Measurements from ENCODE around the gene TCF3. TPM values are rescaled to one million over a fixed set of nuclear protein-coding genes. Genes with fewer than 3 reads are reported as not detected.

Gene TCF3
- total and polyA plus RNA-seq, 4 donors, result 5.2 to 119 (median 12.8) TPM

DNA sequence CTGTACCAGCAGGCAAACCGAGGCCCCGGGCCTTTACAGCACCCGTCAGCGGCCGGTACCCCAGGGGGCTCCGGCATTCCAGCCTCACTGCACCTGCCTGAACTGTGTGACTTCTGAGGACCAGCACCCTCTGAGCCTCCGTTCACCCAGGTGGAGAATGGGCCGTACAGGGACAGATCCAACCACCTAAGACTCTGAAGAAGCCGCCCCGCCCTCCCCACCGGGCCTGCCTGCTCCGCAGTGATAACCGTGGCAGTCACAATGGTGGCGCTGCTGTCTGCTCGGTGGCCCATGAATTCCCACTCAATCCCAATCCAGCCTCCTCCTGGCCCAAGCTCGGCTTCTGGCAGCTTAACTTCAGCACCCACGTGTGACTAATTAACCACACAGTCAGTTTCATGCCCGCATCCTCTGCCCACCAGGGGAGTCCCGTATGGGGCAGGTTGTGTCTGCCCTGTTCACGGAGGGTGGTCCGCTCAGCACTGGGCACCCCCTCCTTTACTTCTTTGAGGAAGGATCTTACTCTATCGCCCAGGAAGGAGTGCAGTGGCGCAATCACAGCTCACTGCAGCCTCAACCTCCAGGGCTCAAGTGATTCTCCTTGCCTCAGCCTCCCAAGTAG, 3.4 kb downstream of the TCF3 start (continued):
- TF ChIP-seq YY1 (IDR thresholded peaks at IDR 0.05) (no peak), NR2F2 (IDR thresholded peaks at IDR 0.05) (no peak), SP1 (IDR thresholded peaks at IDR 0.05) (no peak)

DNA sequence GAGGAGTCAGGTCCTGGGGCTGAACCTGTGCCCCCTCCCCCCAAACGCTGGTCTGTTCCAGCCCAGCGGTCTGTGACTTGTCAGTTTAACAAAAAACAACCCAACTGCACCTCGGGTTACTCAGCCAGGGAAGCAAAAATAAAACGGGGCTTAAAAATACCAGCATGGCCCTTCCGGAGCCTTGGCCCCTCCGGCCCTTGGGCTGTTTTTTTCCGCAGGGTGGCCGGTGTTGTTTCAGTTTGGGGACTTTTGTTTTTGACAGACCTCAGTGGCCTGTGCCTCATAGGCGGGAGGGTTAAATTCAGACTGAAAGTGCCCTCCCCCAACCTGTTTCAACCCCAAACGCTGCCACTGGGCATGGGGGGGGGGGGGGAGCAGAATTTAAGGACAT, 4.0 kb downstream of the TCF3 start:
- 88% methylated on average over 10 of the region's 10 CpGs for WGBS
- H3K4me3 ChIP-seq (ENCODE audit: low read depth in 1 of 3, low read length in 3 of 3), result no peak overlapping the region
- DNase-seq (ENCODE audit: low spot score), result no peak

DNA sequence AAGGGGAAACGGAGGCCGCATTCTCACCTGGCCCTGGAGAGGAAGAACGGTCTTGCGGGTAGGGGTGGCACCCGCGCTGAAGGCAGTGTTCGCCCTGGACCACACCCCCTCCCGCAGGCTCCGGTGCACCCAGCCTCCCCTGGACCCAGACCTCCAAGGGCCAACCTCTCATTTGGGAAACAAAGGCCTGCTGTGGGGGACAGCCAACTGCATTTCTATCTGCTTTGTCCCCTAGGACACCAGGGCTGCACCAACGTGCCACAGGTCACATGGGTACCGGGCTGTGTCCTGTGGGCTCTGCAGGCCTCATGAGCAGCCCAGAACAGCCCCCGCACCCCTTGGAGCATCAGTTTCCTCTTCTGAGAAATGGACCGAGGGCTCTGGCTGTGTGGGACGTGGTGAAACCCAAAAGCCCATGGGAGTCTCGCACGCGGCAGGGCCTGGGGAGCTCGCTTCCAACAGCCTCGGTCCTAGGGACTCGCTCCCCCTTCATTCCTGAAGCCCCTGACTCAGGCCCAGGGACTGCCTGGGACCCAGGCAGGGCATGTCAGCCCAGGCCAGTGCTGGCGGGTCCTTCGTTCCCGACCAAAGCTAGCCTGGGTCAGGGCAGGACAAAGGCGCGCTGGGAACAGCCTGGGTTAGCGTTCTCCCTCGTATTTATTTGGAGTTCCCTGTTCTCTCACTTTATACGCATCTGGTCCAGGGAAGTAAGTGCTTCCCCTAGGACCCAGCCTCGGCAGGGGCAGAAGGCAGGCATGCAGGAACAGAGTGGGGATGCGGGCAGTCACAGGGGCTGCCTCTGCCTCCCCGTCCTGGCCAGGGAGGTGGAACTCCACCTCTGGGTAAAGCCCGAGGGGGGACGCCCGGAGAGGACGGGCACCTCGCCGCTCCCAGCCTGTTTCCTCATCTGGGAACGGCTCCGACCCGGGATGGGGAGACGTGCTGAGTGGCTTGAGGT, 4.6 kb downstream of the TCF3 start:
- Histone ChIP-seq H3K4me1 (ENCODE audit: control insufficient read depth in 4 of 4, insufficient read depth in 4 of 4, low read length in 3 of 4) (peaks cover 0 to 8% (median 4%) of the 10 kb centered on the region in 4 donors), H3K4me3 (ENCODE audit: low read depth in 1 of 3, low read length in 3 of 3) (no peak overlapping the region), H3K36me3 (ENCODE audit: control insufficient read depth in 4 of 4, insufficient read depth in 3 of 4, low read depth in 1 of 4, low read length in 3 of 4) (peaks cover 0 to 6% (median 2%) of the 10 kb centered on the region in 4 donors), H3K9me3 (ENCODE audit: control insufficient read depth in 4 of 4, low read length in 3 of 4) (no peaks in the 10 kb centered on the region), H3K27ac (ENCODE audit: low read depth in 1 of 2, low read length in 2 of 2) (no peak overlapping the region), H3K9ac (ENCODE audit: low read depth in 1 of 2, low read length in 2 of 2) (no peak overlapping the region), H3K27me3 (ENCODE audit: control insufficient read depth in 4 of 4, insufficient read depth in 4 of 4, low read length in 3 of 4) (no peaks in the 10 kb centered on the region)
- no peak for DNase-seq (ENCODE audit: low spot score)
- WGBS, result 94% methylated on average over 41 of the region's 41 CpGs
- no peak for TF ChIP-seq EGR1 (IDR thresholded peaks at IDR 0.05; ENCODE audit: low read depth in 2 of 2)

More for the DNA sequence above, 4.0 kb downstream of the TCF3 start:
- Histone ChIP-seq H3K4me1 (ENCODE audit: control insufficient read depth in 4 of 4, insufficient read depth in 4 of 4, low read length in 3 of 4) (peaks cover under 1 to 8% (median 4%) of the 10 kb centered on the region in 4 donors), H3K9ac (ENCODE audit: low read depth in 1 of 2, low read length in 2 of 2) (no peak overlapping the region), H3K27me3 (ENCODE audit: control insufficient read depth in 4 of 4, insufficient read depth in 4 of 4, low read length in 3 of 4) (no peaks in the 10 kb centered on the region), H3K27ac (ENCODE audit: low read depth in 1 of 2, low read length in 2 of 2) (no peak overlapping the region), H3K36me3 (ENCODE audit: control insufficient read depth in 4 of 4, insufficient read depth in 3 of 4, low read depth in 1 of 4, low read length in 3 of 4) (peaks cover 0 to 6% (median 2%) of the 10 kb centered on the region in 4 donors), H3K9me3 (ENCODE audit: control insufficient read depth in 4 of 4, low read length in 3 of 4) (no peaks in the 10 kb centered on the region)
- TF ChIP-seq SP1 (IDR thresholded peaks at IDR 0.05), result no peak

DNA sequence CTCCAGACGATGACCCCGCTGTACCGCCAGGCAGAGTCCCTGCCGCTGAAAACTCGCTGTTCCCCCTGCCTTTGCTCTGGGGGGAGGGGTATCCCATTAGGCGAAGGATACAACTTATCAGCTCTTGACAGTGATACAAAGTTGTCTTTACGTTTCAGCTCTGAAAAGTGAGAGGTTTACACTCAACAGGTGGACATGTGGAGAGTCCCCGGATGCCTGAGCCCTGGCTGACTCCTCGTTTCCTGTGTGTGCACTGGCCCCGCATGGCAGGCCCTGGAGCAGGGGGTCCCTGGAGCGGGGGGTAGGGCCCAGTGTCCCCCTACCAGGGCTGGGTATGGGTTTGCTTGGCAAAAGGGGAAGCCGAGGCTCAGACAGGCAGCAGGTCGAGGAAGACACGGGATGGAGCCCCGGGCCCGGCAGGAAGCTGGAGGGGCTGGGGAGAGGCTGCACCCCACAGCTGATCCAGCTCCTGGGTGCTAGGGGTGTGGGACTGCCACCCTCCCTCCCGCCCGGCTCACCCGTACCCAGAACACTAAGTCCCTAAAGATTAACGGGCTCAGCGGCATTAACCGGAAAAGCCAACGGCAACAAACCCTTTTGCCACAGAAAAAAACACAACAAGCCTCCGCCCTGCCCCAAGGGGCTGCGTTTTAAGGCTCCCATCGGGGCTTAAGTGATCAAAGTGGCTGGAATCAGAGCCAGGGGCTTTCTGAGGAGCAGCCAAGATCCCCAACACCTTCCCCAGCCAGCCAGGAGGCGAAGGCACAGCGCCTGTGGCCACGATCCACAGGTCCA, 5.6 kb downstream of the TCF3 start:
- Histone ChIP-seq H3K27me3 (ENCODE audit: control insufficient read depth in 4 of 4, insufficient read depth in 4 of 4, low read length in 3 of 4) (no peaks in the 10 kb centered on the region), H3K4me1 (ENCODE audit: control insufficient read depth in 4 of 4, insufficient read depth in 4 of 4, low read length in 3 of 4) (peaks cover 0 to 8% (median 4%) of the 10 kb centered on the region in 4 donors), H3K36me3 (ENCODE audit: control insufficient read depth in 4 of 4, insufficient read depth in 3 of 4, low read depth in 1 of 4, low read length in 3 of 4) (peaks cover 0 to 6% (median 2%) of the 10 kb centered on the region in 4 donors), H3K4me3 (ENCODE audit: low read depth in 1 of 3, low read length in 3 of 3) (no peak overlapping the region), H3K9me3 (ENCODE audit: control insufficient read depth in 4 of 4, low read length in 3 of 4) (no peaks in the 10 kb centered on the region), H3K9ac (ENCODE audit: low read depth in 1 of 2, low read length in 2 of 2) (no peak overlapping the region), H3K27ac (ENCODE audit: low read depth in 1 of 2, low read length in 2 of 2) (no peak overlapping the region)
- TF ChIP-seq SP1 (IDR thresholded peaks at IDR 0.05), result no peak
- TF ChIP-seq TAF1 (conservative IDR thresholded peaks at IDR 0.05), result no peak
- TF ChIP-seq, protein P1, sequence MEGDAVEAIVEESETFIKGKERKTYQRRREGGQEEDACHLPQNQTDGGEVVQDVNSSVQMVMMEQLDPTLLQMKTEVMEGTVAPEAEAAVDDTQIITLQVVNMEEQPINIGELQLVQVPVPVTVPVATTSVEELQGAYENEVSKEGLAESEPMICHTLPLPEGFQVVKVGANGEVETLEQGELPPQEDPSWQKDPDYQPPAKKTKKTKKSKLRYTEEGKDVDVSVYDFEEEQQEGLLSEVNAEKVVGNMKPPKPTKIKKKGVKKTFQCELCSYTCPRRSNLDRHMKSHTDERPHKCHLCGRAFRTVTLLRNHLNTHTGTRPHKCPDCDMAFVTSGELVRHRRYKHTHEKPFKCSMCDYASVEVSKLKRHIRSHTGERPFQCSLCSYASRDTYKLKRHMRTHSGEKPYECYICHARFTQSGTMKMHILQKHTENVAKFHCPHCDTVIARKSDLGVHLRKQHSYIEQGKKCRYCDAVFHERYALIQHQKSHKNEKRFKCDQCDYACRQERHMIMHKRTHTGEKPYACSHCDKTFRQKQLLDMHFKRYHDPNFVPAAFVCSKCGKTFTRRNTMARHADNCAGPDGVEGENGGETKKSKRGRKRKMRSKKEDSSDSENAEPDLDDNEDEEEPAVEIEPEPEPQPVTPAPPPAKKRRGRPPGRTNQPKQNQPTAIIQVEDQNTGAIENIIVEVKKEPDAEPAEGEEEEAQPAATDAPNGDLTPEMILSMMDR (IDR thresholded peaks at IDR 0.05; ENCODE audit: low read depth, low read length, missing input control), result no peak
- TF ChIP-seq GABPA (IDR thresholded peaks at IDR 0.05 in 1 of 2, conservative IDR thresholded peaks at IDR 0.05 in 1 of 2), result no peak
- no peak for TF ChIP-seq NR2F2 (IDR thresholded peaks at IDR 0.05)
- TF ChIP-seq, protein P2, sequence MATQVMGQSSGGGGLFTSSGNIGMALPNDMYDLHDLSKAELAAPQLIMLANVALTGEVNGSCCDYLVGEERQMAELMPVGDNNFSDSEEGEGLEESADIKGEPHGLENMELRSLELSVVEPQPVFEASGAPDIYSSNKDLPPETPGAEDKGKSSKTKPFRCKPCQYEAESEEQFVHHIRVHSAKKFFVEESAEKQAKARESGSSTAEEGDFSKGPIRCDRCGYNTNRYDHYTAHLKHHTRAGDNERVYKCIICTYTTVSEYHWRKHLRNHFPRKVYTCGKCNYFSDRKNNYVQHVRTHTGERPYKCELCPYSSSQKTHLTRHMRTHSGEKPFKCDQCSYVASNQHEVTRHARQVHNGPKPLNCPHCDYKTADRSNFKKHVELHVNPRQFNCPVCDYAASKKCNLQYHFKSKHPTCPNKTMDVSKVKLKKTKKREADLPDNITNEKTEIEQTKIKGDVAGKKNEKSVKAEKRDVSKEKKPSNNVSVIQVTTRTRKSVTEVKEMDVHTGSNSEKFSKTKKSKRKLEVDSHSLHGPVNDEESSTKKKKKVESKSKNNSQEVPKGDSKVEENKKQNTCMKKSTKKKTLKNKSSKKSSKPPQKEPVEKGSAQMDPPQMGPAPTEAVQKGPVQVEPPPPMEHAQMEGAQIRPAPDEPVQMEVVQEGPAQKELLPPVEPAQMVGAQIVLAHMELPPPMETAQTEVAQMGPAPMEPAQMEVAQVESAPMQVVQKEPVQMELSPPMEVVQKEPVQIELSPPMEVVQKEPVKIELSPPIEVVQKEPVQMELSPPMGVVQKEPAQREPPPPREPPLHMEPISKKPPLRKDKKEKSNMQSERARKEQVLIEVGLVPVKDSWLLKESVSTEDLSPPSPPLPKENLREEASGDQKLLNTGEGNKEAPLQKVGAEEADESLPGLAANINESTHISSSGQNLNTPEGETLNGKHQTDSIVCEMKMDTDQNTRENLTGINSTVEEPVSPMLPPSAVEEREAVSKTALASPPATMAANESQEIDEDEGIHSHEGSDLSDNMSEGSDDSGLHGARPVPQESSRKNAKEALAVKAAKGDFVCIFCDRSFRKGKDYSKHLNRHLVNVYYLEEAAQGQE (IDR thresholded peaks at IDR 0.05), result no peak
- TF ChIP-seq, protein P3, sequence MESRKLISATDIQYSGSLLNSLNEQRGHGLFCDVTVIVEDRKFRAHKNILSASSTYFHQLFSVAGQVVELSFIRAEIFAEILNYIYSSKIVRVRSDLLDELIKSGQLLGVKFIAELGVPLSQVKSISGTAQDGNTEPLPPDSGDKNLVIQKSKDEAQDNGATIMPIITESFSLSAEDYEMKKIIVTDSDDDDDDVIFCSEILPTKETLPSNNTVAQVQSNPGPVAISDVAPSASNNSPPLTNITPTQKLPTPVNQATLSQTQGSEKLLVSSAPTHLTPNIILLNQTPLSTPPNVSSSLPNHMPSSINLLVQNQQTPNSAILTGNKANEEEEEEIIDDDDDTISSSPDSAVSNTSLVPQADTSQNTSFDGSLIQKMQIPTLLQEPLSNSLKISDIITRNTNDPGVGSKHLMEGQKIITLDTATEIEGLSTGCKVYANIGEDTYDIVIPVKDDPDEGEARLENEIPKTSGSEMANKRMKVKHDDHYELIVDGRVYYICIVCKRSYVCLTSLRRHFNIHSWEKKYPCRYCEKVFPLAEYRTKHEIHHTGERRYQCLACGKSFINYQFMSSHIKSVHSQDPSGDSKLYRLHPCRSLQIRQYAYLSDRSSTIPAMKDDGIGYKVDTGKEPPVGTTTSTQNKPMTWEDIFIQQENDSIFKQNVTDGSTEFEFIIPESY (IDR thresholded peaks at IDR 0.05), result no peak
- 94% methylated on average over 29 of the region's 29 CpGs for WGBS
- DNase-seq (ENCODE audit: low spot score), result no peak
